A549 (cell line): ENCODE measurements around the gene PDK4. TPM values are rescaled to one million over a fixed set of nuclear protein-coding genes. Genes with fewer than 3 reads are reported as not detected.

Source experiments
- ATAC-seq, 2 experiments: fragments of 200-7000 bp in 1 of 2; fragments of >200 bp in 1 of 2; cut with Nextera tagmentation in 1 of 2; cut with Tn5 transposase in 1 of 2; 3 replicates each; pipeline versions ENCODE4 v1.8.0 to v1.9.1; 2018 to 2020; ENCODE audit warnings: mild to moderate bottlenecking in 1 of 2, moderate library complexity in 1 of 2
- CTCF ChIA-PET: fragments of 300-600 bp; sonication (Branson Sonifier 250); formaldehyde crosslinking; extraction: SDS; loops from one replicate; lab custom pipeline; 2021; ENCODE audit warnings: antibody characterized with exemption, inconsistent platforms; lab: Yijun Ruan, JAX
- POLR2A ChIA-PET: fragments of 350-600 bp; formaldehyde crosslinking; extraction: SDS; loops from one replicate; lab custom pipeline; 2021; ENCODE audit warnings: antibody characterized with exemption, inconsistent platforms; lab: Yijun Ruan, JAX
- DNase-seq, 2 experiments: peaks; one replicate each; pipeline versions ENCODE4 v3.0.0 to v3.0.0-alpha.2; 2011 to 2016; ENCODE audit warnings: low read depth in 1 of 2, low spot score in 1 of 2
- FAIRE-seq: peaks from 2 replicates; lab custom pipeline; 2011; peaks lifted over from hg19 to GRCh38; lab: Jason Lieb, UNC
- H3K27ac ChIP-seq, 2 experiments: fragments of >200 bp; sonication (Bioruptor Twin); formaldehyde crosslinking; 3 replicates each; pipeline ENCODE4 v1.5.1; 2016 to 2017
- H3K4me1 ChIP-seq: fragments of >200 bp; sonication (Bioruptor Twin); formaldehyde crosslinking; 3 replicates; pipeline ENCODE4 v1.6.1; 2016
- H3K4me2 ChIP-seq: fragments of >200 bp; sonication (Bioruptor Twin); formaldehyde crosslinking; 3 replicates; pipeline ENCODE4 v1.6.1; 2016
- H3K4me3 ChIP-seq: fragments of >200 bp; sonication (Bioruptor Twin); formaldehyde crosslinking; 3 replicates; pipeline ENCODE4 v1.5.1; 2016
- H3K9me3 ChIP-seq: fragments of >200 bp; sonication (Bioruptor Twin); formaldehyde crosslinking; 3 replicates; pipeline ENCODE4 v1.6.1; 2016
- ATOH8 ChIP-seq: fragments of 250-450 bp; sonication (Bioruptor Pico); IDR thresholded peaks from 2 replicates; pipeline ENCODE4 v1.5.0; 2020; ENCODE audit warnings: low read depth, mild to moderate bottlenecking, moderate library complexity
- BCL3 ChIP-seq: fragments of >200 bp; sonication (Bioruptor Twin); formaldehyde crosslinking; IDR thresholded peaks from 3 replicates; pipeline ENCODE4 v1.6.1; 2016
- CEBPB ChIP-seq, 2 experiments: fragments of >200 bp in 1 of 2; sonication (Bioruptor Twin) in 1 of 2; formaldehyde crosslinking in 1 of 2; IDR thresholded peaks; 2 replicates each; pipeline ENCODE4 v1.6.1; 2012 to 2016
- CHD2 ChIP-seq: fragments of 150-350 bp; IDR thresholded peaks from 2 replicates; pipeline ENCODE4 v1.6.1; 2014; ENCODE audit warnings: low read length; ENCODE audit not compliant: partially characterized antibody
- EHMT2 ChIP-seq: fragments of 200-600 bp; sonication (generic); IDR thresholded peaks from 2 replicates; pipeline ENCODE4 v1.6.1; 2016; ENCODE audit warnings: antibody characterized with exemption, low read depth, mild to moderate bottlenecking, moderate library complexity
- EP300 ChIP-seq, 2 experiments: fragments of >200 bp; sonication (Bioruptor Twin); formaldehyde crosslinking; IDR thresholded peaks; 2 replicates in 1 of 2; 3 replicates in 1 of 2; pipeline ENCODE4 v1.6.1; 2016 to 2017
- ESRRA ChIP-seq: fragments of 150-350 bp; IDR thresholded peaks from 2 replicates; pipeline ENCODE4 v1.6.1; 2014; ENCODE audit warnings: mild to moderate bottlenecking, low read length, borderline replicate concordance
- FOSB ChIP-seq: fragments of 250-450 bp; sonication (Bioruptor Pico); IDR thresholded peaks from 2 replicates; pipeline ENCODE4 v1.5.0; 2020; ENCODE audit warnings: mild to moderate bottlenecking, moderate library complexity
- FOSL2 ChIP-seq, 2 experiments: fragments of 450-650 bp in 1 of 2; fragments of >200 bp in 1 of 2; sonication (Bioruptor Twin) in 1 of 2; formaldehyde crosslinking; IDR thresholded peaks; 2 replicates each; pipeline versions ENCODE4 v1.5.0 to v1.6.1; 2016 to 2020; ENCODE audit warnings: mild to moderate bottlenecking in 1 of 2, moderate library complexity in 1 of 2
- HES2 ChIP-seq: fragments of >200 bp; sonication (Bioruptor Twin); formaldehyde crosslinking; IDR thresholded peaks from 2 replicates; pipeline ENCODE4 v1.6.1; 2016
- JUNB ChIP-seq: fragments of >200 bp; sonication (Bioruptor Twin); formaldehyde crosslinking; IDR thresholded peaks from 2 replicates; pipeline ENCODE4 v1.6.1; 2016
- MYC ChIP-seq: IDR thresholded peaks from 2 replicates; pipeline ENCODE4 v1.6.1; 2012; ENCODE audit warnings: mild to moderate bottlenecking, inconsistent platforms, low read length, improper control_type of control experiment, borderline replicate concordance
- RAD21 ChIP-seq, 2 experiments: fragments of >200 bp in 1 of 2; sonication (Bioruptor Twin) in 1 of 2; formaldehyde crosslinking in 1 of 2; IDR thresholded peaks in 1 of 2; conservative IDR thresholded peaks in 1 of 2; 2 replicates in 1 of 2; 3 replicates in 1 of 2; pipeline ENCODE4 v1.6.1; 2012 to 2018; ENCODE audit warnings: inconsistent platforms in 1 of 2
- RARB ChIP-seq: fragments of 250-450 bp; sonication (Bioruptor Pico); IDR thresholded peaks from 2 replicates; pipeline ENCODE4 v1.8.0; 2021; ENCODE audit warnings: mild to moderate bottlenecking, moderate library complexity
- REST ChIP-seq: fragments of 200-600 bp; sonication (generic); IDR thresholded peaks from 2 replicates; pipeline ENCODE4 v1.6.1; 2016; ENCODE audit warnings: antibody characterized with exemption, mild to moderate bottlenecking, moderate library complexity
- SMC3 ChIP-seq: fragments of >200 bp; sonication (Bioruptor Twin); formaldehyde crosslinking; IDR thresholded peaks from 3 replicates; pipeline ENCODE4 v1.6.1; 2018; ENCODE audit warnings: inconsistent platforms
- TP53 ChIP-seq: fragments of 250-450 bp; sonication (Bioruptor Pico); IDR thresholded peaks from 2 replicates; pipeline ENCODE4 v1.5.0; 2021; ENCODE audit warnings: mild to moderate bottlenecking, moderate library complexity
- USF2 ChIP-seq: fragments of 450-650 bp; IDR thresholded peaks from 2 replicates; pipeline ENCODE4 v1.6.1; 2014; ENCODE audit warnings: antibody characterized with exemption
- WGBS: methylation state at CpG from one replicate; pipeline ENCODE4 v1.1.6; 2017; ENCODE audit errors: missing lambda C conversion rate; 5-methylcytosine and 5-hydroxymethylcytosine counted together
- polyA plus RNA-seq, 4 experiments: library from polyadenylated mRNA; depleted of rRNA in 3 of 4; stranded (reverse); fragments of >200 nt; fragmentation: RNase III in 1 of 4; extraction: RNeasy Plus Mini Kit Qiagen cat#74134 plus additional on column Dnase treatment in 1 of 4; gene quantifications; 2 replicates in 3 of 4; 3 replicates in 1 of 4; pipeline ENCODE4 v1.2.3, GENCODE V29; 2011 to 2017

PDK4 gene
- polyA plus RNA-seq, 2 of the 4 experiments (the other 2 are of a cell fraction) = 8.6 to 21.9 TPM

- ATAC-seq (no peak), DNase-seq (peak in 1 of 2 experiments; percentile 23), FAIRE-seq (peak; percentile 23)
- Histone ChIP-seq H3K27ac (peak overlapping the region; percentile 34 to 47; a peak in 2 of 6 replicates), H3K9me3 (no peaks in the 10 kb centered on the region), H3K4me3 (no peak overlapping the region), H3K4me1 (0 out of 3 replicates have a peak, but pooled peaks cover 4% of the 10 kb centered on the region), H3K4me2 (no peak overlapping the region)
- POLR2A ChIA-PET = no interaction called here
- CTCF ChIA-PET = no interaction called here
- no peak for TF ChIP-seq EHMT2
- peak; percentile 26 to 40; a peak in 2 of 4 replicates for TF ChIP-seq CEBPB (IDR thresholded peaks at IDR 0.05)
- peak; percentile 56; the same call in 1 of the 2 replicates for TF ChIP-seq JUNB
- peak; percentile 54 to 59; a peak in 2 of 5 replicates for TF ChIP-seq EP300 (IDR thresholded peaks at IDR 0.05)
- TF ChIP-seq HES2 = 0 out of 2 replicates have a peak, but pooled peaks have one; percentile 15
- TF ChIP-seq CHD2 = no peak
- WGBS = 46% methylated on average over 1 of the region's 1 CpG
Observed at GRCh38 chr7:95623788-95624187, 27.5 kb upstream of the PDK4 start.

- no peak overlapping the region for H3K4me3 ChIP-seq
- FAIRE-seq (no peak), ATAC-seq (no peak)
- H3K9me3 ChIP-seq = no peaks in the 10 kb centered on the region
- WGBS = 64% methylated on average over 3 of the region's 3 CpGs
- CTCF ChIA-PET = interaction anchor here (0.5 kb wide), 1 partner anchor 83 kb away, joined by 3 read pairs; no protein-coding TSS in a partner anchor
- H3K4me2 ChIP-seq = no peak overlapping the region
- TF ChIP-seq REST = no peak
- no peak for TF ChIP-seq RARB (CRISPR knock-in tag)
- no peak for TF ChIP-seq ATOH8 (CRISPR knock-in tag)
- no peak for TF ChIP-seq RAD21 (conservative IDR thresholded peaks at IDR 0.05 in 1 of 2, IDR thresholded peaks at IDR 0.05 in 1 of 2)
- TF ChIP-seq BCL3 = no peak
- TF ChIP-seq FOSL2 (IDR thresholded peaks at IDR 0.05) = no peak
- no peak for TF ChIP-seq FOSL2 (CRISPR knock-in tag; IDR thresholded peaks at IDR 0.05)
- TF ChIP-seq HES2 = no peak
- no peak for TF ChIP-seq FOSB (CRISPR knock-in tag)
- TF ChIP-seq TP53 (CRISPR knock-in tag) = no peak
- TF ChIP-seq SMC3 = no peak
- TF ChIP-seq USF2 = no peak
- TF ChIP-seq ESRRA = no peak
- no peak for TF ChIP-seq MYC
- TF ChIP-seq, all 56 proteins: peak for 0
- Histone ChIP-seq H3K4me1 (no peaks in the 10 kb centered on the region), H3K27ac (peak overlapping the region in 1 of 2 experiments; percentile 37; a peak in 1 of 6 replicates)
- POLR2A ChIA-PET = no interaction called here
- DNase-seq = no peak
Observed at GRCh38 chr7:95622859-95623258, 26.5 kb upstream of the PDK4 start.
